H1 (cell line): ENCODE measurements around the gene LTBP1. TPM values are rescaled to one million over a fixed set of nuclear protein-coding genes. Genes with fewer than 3 reads are reported as not detected.
A peak's percentile ranks its signal among the peaks of the same experiment; 100 is the strongest.

Experiments used
- CTCF ChIA-PET: fragments of 300-600 bp; sonication (Branson Sonifier 250); formaldehyde crosslinking; loops from one replicate; lab custom pipeline; 2021; ENCODE audit not compliant: partially characterized antibody; lab: Charles Lee
- POLR2A ChIA-PET: fragments of 300-600 bp; sonication (Branson Sonifier 250); formaldehyde crosslinking; loops from one replicate; lab custom pipeline; 2021; ENCODE audit warnings: inconsistent platforms; ENCODE audit not compliant: partially characterized antibody; lab: Charles Lee
- DNase-seq, 2 experiments: peaks; one replicate each; pipeline versions ENCODE4 v3.0.0 to v3.0.0-alpha.2; 2010 to 2022; ENCODE audit warnings: low spot score in 2 of 2, low read depth in 1 of 2, mixed read lengths in 1 of 2
- FAIRE-seq: peaks from 2 replicates; lab custom pipeline; 2011; peaks lifted over from hg19 to GRCh38; lab: Jason Lieb, UNC
- H2AFZ ChIP-seq: 2 replicates; pipeline ENCODE4 v1.8.1; 2012; ENCODE audit warnings: low read length, inconsistent platforms
- H2AK5ac ChIP-seq: 2 replicates; pipeline ENCODE4 v1.6.1; 2013; ENCODE audit warnings: low read depth, low read length
- H2BK120ac ChIP-seq: replicated peaks from 2 replicates; pipeline ENCODE3; 2013; ENCODE audit warnings: low read depth, low read length, inconsistent platforms
- H2BK12ac ChIP-seq: 2 replicates; pipeline ENCODE4 v1.6.1; 2013; ENCODE audit warnings: low read depth, low read length
- H2BK15ac ChIP-seq: 2 replicates; pipeline ENCODE4 v1.6.1; 2013; ENCODE audit warnings: low read length
- H2BK20ac ChIP-seq: 2 replicates; pipeline ENCODE4 v1.6.1; 2013; ENCODE audit warnings: low read length
- H2BK5ac ChIP-seq: 2 replicates; pipeline ENCODE4 v1.6.1; 2013; ENCODE audit warnings: low read depth, low read length
- H3K14ac ChIP-seq: 2 replicates; pipeline ENCODE4 v1.6.1; 2013; ENCODE audit warnings: inconsistent platforms; ENCODE audit not compliant: insufficient read length
- H3K18ac ChIP-seq: 2 replicates; pipeline ENCODE4 v1.6.1; 2013; ENCODE audit warnings: low read length; ENCODE audit errors: extremely low read depth
- H3K23ac ChIP-seq: 2 replicates; pipeline ENCODE4 v1.6.1; 2013; ENCODE audit warnings: inconsistent platforms; ENCODE audit not compliant: insufficient read length
- H3K23me2 ChIP-seq: 2 replicates; pipeline ENCODE4 v1.6.1; 2013; ENCODE audit warnings: low read depth, low read length
- H3K27ac ChIP-seq: 2 replicates; pipeline ENCODE4 v1.6.1; 2011; ENCODE audit warnings: low read depth, low read length, inconsistent platforms
- H3K27me3 ChIP-seq, 4 experiments: replicated peaks in 1 of 4; 1 replicate in 1 of 4; 2 replicates in 3 of 4; pipeline versions ENCODE4 v1.6.1 to v1.8.1; 2011 to 2013; ENCODE audit warnings: low read length in 3 of 4, mild to moderate bottlenecking in 3 of 4, inconsistent platforms in 2 of 4, mixed read lengths in 2 of 4, moderate library complexity in 1 of 4; ENCODE audit not compliant: control insufficient read depth in 3 of 4, insufficient read depth in 3 of 4; ENCODE audit errors: extremely low read depth in 1 of 4
- H3K36me3 ChIP-seq, 4 experiments: 2 replicates each; pipeline versions ENCODE4 v1.6.1 to v1.8.1; 2011 to 2013; ENCODE audit warnings: mild to moderate bottlenecking in 4 of 4, low read length in 3 of 4, moderate library complexity in 2 of 4, control low read depth in 1 of 4, inconsistent platforms in 1 of 4; ENCODE audit not compliant: insufficient read depth in 4 of 4, control insufficient read depth in 2 of 4
- H3K4ac ChIP-seq: replicated peaks from 2 replicates; pipeline ENCODE3; 2013; ENCODE audit warnings: low read length, low read depth, mixed read lengths, inconsistent platforms; ENCODE audit not compliant: insufficient read length
- H3K4me1 ChIP-seq, 4 experiments: replicated peaks in 1 of 4; 1 replicate in 1 of 4; 2 replicates in 3 of 4; pipeline versions ENCODE4 v1.6.1 to v1.8.1; 2011 to 2013; ENCODE audit warnings: low read length in 3 of 4, inconsistent platforms in 2 of 4, mixed read lengths in 1 of 4; ENCODE audit not compliant: insufficient read depth in 4 of 4, control insufficient read depth in 3 of 4
- H3K4me2 ChIP-seq, 2 experiments: 2 replicates each; pipeline versions ENCODE4 v1.6.1 to v1.8.1; 2011 to 2013; ENCODE audit warnings: low read depth in 2 of 2, low read length in 2 of 2, control low read depth in 1 of 2, inconsistent platforms in 1 of 2, mild to moderate bottlenecking in 1 of 2; ENCODE audit not compliant: insufficient read depth in 1 of 2
- H3K4me3 ChIP-seq, 4 experiments: fragments of 200-600, 300-600 bp in 1 of 4; sonication (generic), shearing (Covaris generic), sonication (Bioruptor Twin) in 1 of 4; 2 replicates each; pipeline versions ENCODE4 v1.5.1 to v1.8.1; 2011 to 2016; ENCODE audit warnings: low read length in 4 of 4, low read depth in 3 of 4, control low read depth in 2 of 4, inconsistent platforms in 2 of 4, mild to moderate bottlenecking in 2 of 4, mixed read lengths in 1 of 4, moderate library complexity in 1 of 4; ENCODE audit not compliant: insufficient read depth in 2 of 4; ENCODE audit errors: extremely low read depth in 1 of 4
- H3K56ac ChIP-seq: replicated peaks from 2 replicates; pipeline ENCODE3; 2013; ENCODE audit warnings: low read depth, mild to moderate bottlenecking, mixed read lengths, low read length, inconsistent platforms; ENCODE audit not compliant: insufficient read length
- H3K79me1 ChIP-seq: 2 replicates; pipeline ENCODE4 v1.6.1; 2013; ENCODE audit warnings: low read depth, low read length, control low read depth
- H3K79me2 ChIP-seq, 2 experiments: 2 replicates each; pipeline versions ENCODE4 v1.6.1 to v1.8.1; 2012 to 2013; ENCODE audit warnings: low read length in 2 of 2, mild to moderate bottlenecking in 2 of 2, inconsistent platforms in 1 of 2; ENCODE audit not compliant: insufficient read depth in 2 of 2, control insufficient read depth in 1 of 2
- H3K9ac ChIP-seq, 4 experiments: replicated peaks in 1 of 4; 1 replicate in 1 of 4; 2 replicates in 3 of 4; pipeline versions ENCODE4 v1.6.1 to v1.8.1; 2011 to 2013; ENCODE audit warnings: low read depth in 3 of 4, low read length in 3 of 4, control low read depth in 2 of 4, mild to moderate bottlenecking in 2 of 4, moderate library complexity in 2 of 4, inconsistent platforms in 1 of 4; ENCODE audit errors: extremely low read depth in 1 of 4
- H3K9me3 ChIP-seq, 2 experiments: 2 replicates each; pipeline versions ENCODE4 v1.6.1 to v1.8.1; 2012 to 2013; ENCODE audit warnings: mild to moderate bottlenecking in 2 of 2, moderate library complexity in 2 of 2, control low read depth in 1 of 2, inconsistent platforms in 1 of 2, low read depth in 1 of 2, low read length in 1 of 2, mixed read lengths in 1 of 2; ENCODE audit not compliant: insufficient read depth in 2 of 2
- H4K20me1 ChIP-seq, 2 experiments: replicated peaks in 1 of 2; 2 replicates each; pipeline versions ENCODE3 to v1.8.1; 2011 to 2013; ENCODE audit warnings: inconsistent platforms in 2 of 2, low read length in 2 of 2, mild to moderate bottlenecking in 1 of 2; ENCODE audit not compliant: insufficient read depth in 2 of 2, control insufficient read depth in 1 of 2
- H4K5ac ChIP-seq: 2 replicates; pipeline ENCODE4 v1.6.1; 2013; ENCODE audit warnings: low read length, low read depth, mixed read lengths, inconsistent platforms; ENCODE audit not compliant: insufficient read length
- H4K8ac ChIP-seq: 2 replicates; pipeline ENCODE4 v1.8.0; 2013; ENCODE audit warnings: mild to moderate bottlenecking, moderate library complexity, low read length, inconsistent platforms; ENCODE audit not compliant: insufficient read depth; ENCODE audit errors: extremely low read depth
- H4K91ac ChIP-seq: replicated peaks from 2 replicates; pipeline ENCODE3; 2013; ENCODE audit warnings: low read length, mixed read lengths, inconsistent platforms; ENCODE audit not compliant: insufficient read length
- BCL11A ChIP-seq, 2 experiments: IDR thresholded peaks; one replicate each; pipeline ENCODE4 v1.6.1; 2011; ENCODE audit warnings: low read depth in 2 of 2, low read length in 2 of 2, mild to moderate bottlenecking in 2 of 2
- CTBP2 ChIP-seq: IDR thresholded peaks from 2 replicates; pipeline ENCODE4 v1.7.0; 2011; ENCODE audit warnings: borderline replicate concordance, mild to moderate bottlenecking, moderate library complexity, mixed read lengths, low read length; ENCODE audit not compliant: insufficient read depth, insufficient read length
- HDAC2 ChIP-seq, 2 experiments: fragments of 300-600 bp in 1 of 2; sonication (generic) in 1 of 2; IDR thresholded peaks; 2 replicates each; pipeline ENCODE4 v1.6.1; 2011 to 2012; ENCODE audit warnings: low read depth in 2 of 2, low read length in 2 of 2, mild to moderate bottlenecking in 2 of 2, moderate library complexity in 2 of 2, borderline replicate concordance in 1 of 2, inconsistent platforms in 1 of 2
- HDAC6 ChIP-seq: IDR thresholded peaks from one replicate; pipeline ENCODE4 v1.7.1; 2012; ENCODE audit warnings: low read depth, mild to moderate bottlenecking, inconsistent platforms, low read length, moderate library complexity
- NRF1 ChIP-seq: IDR thresholded peaks from 2 replicates; pipeline ENCODE4 v1.6.1; 2011; ENCODE audit warnings: mild to moderate bottlenecking, low read depth, low read length, improper control_type of control experiment
- PHF8 ChIP-seq: fragments of 200-600 bp; sonication (generic); conservative IDR thresholded peaks from 2 replicates; pipeline ENCODE4 v1.7.1; 2012; ENCODE audit warnings: low read depth, mild to moderate bottlenecking, inconsistent platforms, low read length, moderate library complexity
- POU5F1 ChIP-seq: IDR thresholded peaks from 2 replicates; pipeline ENCODE4 v1.6.1; 2011; ENCODE audit warnings: low read depth, mild to moderate bottlenecking, low read length, moderate library complexity
- RNF2 ChIP-seq: fragments of 200-900, 300-1000 bp; sonication (generic); IDR thresholded peaks from 2 replicates; pipeline ENCODE4 v1.7.1; 2016; ENCODE audit warnings: borderline replicate concordance, low read depth, mild to moderate bottlenecking, antibody characterized with exemption, low read length; ENCODE audit not compliant: poor library complexity, severe bottlenecking; ENCODE audit errors: missing control alignments
- SAP30 ChIP-seq: fragments of 300-600 bp; sonication (generic); IDR thresholded peaks from 2 replicates; pipeline ENCODE4 v1.7.1; 2012; ENCODE audit warnings: low read length, moderate library complexity, mild to moderate bottlenecking, inconsistent platforms; ENCODE audit not compliant: insufficient read depth, insufficient replicate concordance
- SIRT6 ChIP-seq: IDR thresholded peaks from one replicate; pipeline ENCODE4 v1.7.1; 2012; ENCODE audit warnings: low read length, inconsistent platforms
- SP1 ChIP-seq: IDR thresholded peaks from 2 replicates; pipeline ENCODE4 v1.6.1; 2011; ENCODE audit warnings: low read depth, low read length
- SP2 ChIP-seq: IDR thresholded peaks from 2 replicates; pipeline ENCODE4 v1.6.1; 2012; ENCODE audit warnings: mild to moderate bottlenecking, low read length, inconsistent platforms
- WGBS, 2 experiments: shearing (Covaris generic) in 1 of 2; methylation state at CpG; one replicate each; pipeline versions ENCODE4 v1.1.6 to v1.1.7; 2013 to 2015; ENCODE audit warnings: low lambda C conversion rate in 2 of 2, mixed read lengths in 2 of 2, inconsistent platforms in 1 of 2, low coverage in 1 of 2, missing lambda C conversion rate in 1 of 2; ENCODE audit not compliant: insufficient replicate concordance in 2 of 2, insufficient coverage in 1 of 2, insufficient read length in 1 of 2; ENCODE audit errors: extremely low coverage in 1 of 2, missing lambda C conversion rate in 1 of 2; 5-methylcytosine and 5-hydroxymethylcytosine counted together
- polyA plus RNA-seq, 7 experiments: library from polyadenylated mRNA; depleted of rRNA in 3 of 7; stranded (reverse) in 5 of 7; unstranded in 2 of 7; fragments of >200 nt in 5 of 7; fragments of 200-250 nt in 2 of 7; gene quantifications; 1 replicate in 5 of 7; 2 replicates in 1 of 7; 4 replicates in 1 of 7; pipeline versions ENCODE4 v1.2.1 to v1.2.3, GENCODE V29; 2011 to 2013; ENCODE audit warnings: missing spikeins in 2 of 7, mixed read lengths in 2 of 7
- total RNA-seq: library from RNA; stranded (reverse); fragmentation: NEBNext Ultra II Directional; extraction: Animal tissue kit (Norgen Biotek cat#: 25700); gene quantifications from 2 replicates; pipeline ENCODE4 v1.2.1, GENCODE V29; 2021
- TF ChIP-seq, protein P1 (sequence below): IDR thresholded peaks from 2 replicates; pipeline ENCODE4 v1.6.1; 2012; ENCODE audit warnings: inconsistent platforms

LTBP1 gene
- total and polyA plus RNA-seq, 2 of the 8 experiments (the other 6 are each of a cell fraction or from before 2014, with no cell fraction given) = 15.4 to 24.7 TPM

DNA sequence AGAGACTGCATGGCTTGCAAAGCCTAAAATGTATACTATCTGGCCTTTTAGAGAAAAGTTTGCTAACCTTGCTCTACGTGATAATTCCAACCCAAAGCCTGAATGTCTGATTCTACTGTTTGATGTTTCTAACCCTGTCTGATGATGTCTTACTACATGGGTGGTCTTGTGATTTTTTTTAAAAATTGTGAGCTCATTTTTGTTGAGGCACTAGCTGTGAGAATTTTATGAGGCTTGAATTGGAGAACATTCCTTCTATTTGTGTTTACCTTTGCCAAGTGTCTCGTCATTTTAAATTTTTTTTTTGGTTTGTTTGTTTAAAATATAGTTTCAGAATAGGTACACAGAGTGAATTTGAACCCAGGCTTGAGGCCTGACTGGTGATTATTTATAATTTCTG lies 15.2 kb upstream of the LTBP1 start:
- CTCF ChIA-PET = interaction anchor here (0.5 to 2.5 kb wide), 5 partner anchors 10 to 265 kb away, joined by 3 to 9 read pairs (median 3); no protein-coding TSS in a partner anchor
- Histone ChIP-seq H2BK5ac (no peak overlapping the region), H3K56ac (no peak overlapping the region), H3K18ac (no peak overlapping the region), H3K36me3 (no peaks in the 10 kb centered on the region), H3K4ac (no peak overlapping the region), H3K23ac (no peak overlapping the region), H3K27me3 (no peaks in the 10 kb centered on the region), H4K91ac (no peak overlapping the region), H3K14ac (no peak overlapping the region), H4K5ac (no peak overlapping the region), H3K9ac (no peak overlapping the region; a peak in 1 of 7 replicates), H3K79me2 (no peaks in the 10 kb centered on the region), H3K23me2 (no peaks in the 10 kb centered on the region), H3K79me1 (no peaks in the 10 kb centered on the region), H3K27ac (no peak overlapping the region), H2BK20ac (no peak overlapping the region), H3K4me3 (peak overlapping the region in 1 of 4 experiments; percentile 31; a peak in 1 of 8 replicates), H2AK5ac (no peak overlapping the region), H2AFZ (0 out of 2 replicates have a peak overlapping the region, but pooled peaks have one; percentile 76), H2BK15ac (no peak overlapping the region), H2BK120ac (no peak overlapping the region), H3K9me3 (no peaks in the 10 kb centered on the region), H2BK12ac (no peak overlapping the region), H3K4me1 (peaks cover 0 to 13% (median 6%) of the 10 kb centered on the region in 4 experiments; a peak in 5 of 7 replicates), H4K20me1 (no peaks in the 10 kb centered on the region), H4K8ac (no peak overlapping the region), H3K4me2 (peak overlapping the region; percentile 15 to 33; a peak in 2 of 4 replicates)
- FAIRE-seq = no peak
- peak in 1 of 2 experiments; percentile 14 for DNase-seq
- 51% methylated on average over 2 of the region's 2 CpGs; no CpG with 5 or more reads in 1 of the 2 experiments for WGBS, 2 experiments
- TF ChIP-seq SP2 (no peak), SP1 (no peak), POU5F1 (no peak), NRF1 (no peak), BCL11A (IDR thresholded peaks at IDR 0.05; ENCODE audit: low read depth in 2 of 2, low read length in 2 of 2) (no peak), RNF2 (no peak), PHF8 (no peak), HDAC2 (IDR thresholded peaks at IDR 0.05; ENCODE audit: borderline replicate concordance in 1 of 2, low read depth in 2 of 2, low read length in 2 of 2) (no peak), HDAC6 (no peak), CTBP2 (no peak), SIRT6 (no peak), SAP30 (no peak)
- TF ChIP-seq, protein P1, sequence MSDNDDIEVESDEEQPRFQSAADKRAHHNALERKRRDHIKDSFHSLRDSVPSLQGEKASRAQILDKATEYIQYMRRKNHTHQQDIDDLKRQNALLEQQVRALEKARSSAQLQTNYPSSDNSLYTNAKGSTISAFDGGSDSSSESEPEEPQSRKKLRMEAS = no peak
- POLR2A ChIA-PET = interaction anchor here (1.8 kb wide), 1 partner anchor 16 kb away, joined by 4 read pairs; no protein-coding TSS in a partner anchor
